Upper lobe of right lung (tissue), 1 donor: ENCODE measurements around the gene PTPRM. TPM values are rescaled to one million over a fixed set of nuclear protein-coding genes. Genes with fewer than 3 reads are reported as not detected.

Experiments
- ATAC-seq: fragments of 200-7000 bp; cut with Tn5 transposase; one replicate; pipeline ENCODE4 v1.9.1; 2020; ENCODE audit warnings: mild to moderate bottlenecking, moderate library complexity
- DNase-seq: peaks from one replicate; pipeline ENCODE4 v3.0.0-alpha.2; 2020
- H3K27ac ChIP-seq: fragments of 200-600 bp; one replicate; pipeline ENCODE4 v1.8.0; 2022
- H3K27me3 ChIP-seq: fragments of 200-600 bp; one replicate; pipeline ENCODE4 v1.8.0; 2022; ENCODE audit warnings: mild to moderate bottlenecking
- H3K36me3 ChIP-seq: fragments of 200-600 bp; one replicate; pipeline ENCODE4 v1.8.0; 2022
- H3K4me1 ChIP-seq: fragments of 200-600 bp; one replicate; pipeline ENCODE4 v1.8.0; 2022
- H3K4me3 ChIP-seq: fragments of 200-600 bp; one replicate; pipeline ENCODE4 v1.8.0; 2022; ENCODE audit warnings: mild to moderate bottlenecking
- H3K9me3 ChIP-seq: fragments of 200-600 bp; one replicate; pipeline ENCODE4 v1.8.0; 2022
- intact Hi-C: fragments of 100-400 bp; cut with DNase I; formaldehyde crosslinking; loops from one replicate; pipeline ENCODE4 v1.11.0; 2022
- total RNA-seq: library from RNA; stranded (reverse); fragmentation: NEBNext Ultra II Directional; extraction: Animal tissue kit (Norgen Biotek cat#: 25700); gene quantifications from one replicate; pipeline ENCODE4 v1.2.1, GENCODE V29; 2021
- TF ChIP-seq, protein P1 (sequence below): fragments of 200-600 bp; IDR thresholded peaks from one replicate; pipeline ENCODE4 v1.8.0; 2022; ENCODE audit warnings: antibody characterized with exemption
- donor health status: DM: no; HTN: yes; CAD: no; lungs with severe emphysema.

PTPRM gene
- total RNA-seq, 1 donor from 2014 or later = 99.3 TPM

GRCh38 chr18:7524786-7525185 is 42.3 kb upstream of the PTPRM start:
- TF ChIP-seq, protein P1, sequence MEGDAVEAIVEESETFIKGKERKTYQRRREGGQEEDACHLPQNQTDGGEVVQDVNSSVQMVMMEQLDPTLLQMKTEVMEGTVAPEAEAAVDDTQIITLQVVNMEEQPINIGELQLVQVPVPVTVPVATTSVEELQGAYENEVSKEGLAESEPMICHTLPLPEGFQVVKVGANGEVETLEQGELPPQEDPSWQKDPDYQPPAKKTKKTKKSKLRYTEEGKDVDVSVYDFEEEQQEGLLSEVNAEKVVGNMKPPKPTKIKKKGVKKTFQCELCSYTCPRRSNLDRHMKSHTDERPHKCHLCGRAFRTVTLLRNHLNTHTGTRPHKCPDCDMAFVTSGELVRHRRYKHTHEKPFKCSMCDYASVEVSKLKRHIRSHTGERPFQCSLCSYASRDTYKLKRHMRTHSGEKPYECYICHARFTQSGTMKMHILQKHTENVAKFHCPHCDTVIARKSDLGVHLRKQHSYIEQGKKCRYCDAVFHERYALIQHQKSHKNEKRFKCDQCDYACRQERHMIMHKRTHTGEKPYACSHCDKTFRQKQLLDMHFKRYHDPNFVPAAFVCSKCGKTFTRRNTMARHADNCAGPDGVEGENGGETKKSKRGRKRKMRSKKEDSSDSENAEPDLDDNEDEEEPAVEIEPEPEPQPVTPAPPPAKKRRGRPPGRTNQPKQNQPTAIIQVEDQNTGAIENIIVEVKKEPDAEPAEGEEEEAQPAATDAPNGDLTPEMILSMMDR = no peak
- peak; percentile 53 for ATAC-seq
- peak overlapping the region; percentile 12 for H3K27ac ChIP-seq

GRCh38 chr18:7532942-7533341 is 34.2 kb upstream of the PTPRM start:
- Histone ChIP-seq H3K27ac (no peak overlapping the region), H3K36me3 (no peaks in the 10 kb centered on the region), H3K27me3 (no peaks in the 10 kb centered on the region), H3K4me1 (no peaks in the 10 kb centered on the region), H3K9me3 (peaks cover 15% of the 10 kb centered on the region), H3K4me3 (no peak overlapping the region)
- intact Hi-C loops = no loop called here
- no peak for DNase-seq
- no peak for ATAC-seq
- TF ChIP-seq, protein P1 = no peak

More at GRCh38 chr18:7524786-7525185, 42.3 kb upstream of the PTPRM start:
- no peak for DNase-seq
- no peaks in the 10 kb centered on the region for H3K4me1 ChIP-seq
- no peaks in the 10 kb centered on the region for H3K36me3 ChIP-seq
- intact Hi-C loops = no loop called here
- no peak overlapping the region for H3K4me3 ChIP-seq
- no peaks in the 10 kb centered on the region for H3K9me3 ChIP-seq
- H3K27me3 ChIP-seq = no peaks in the 10 kb centered on the region

DNA sequence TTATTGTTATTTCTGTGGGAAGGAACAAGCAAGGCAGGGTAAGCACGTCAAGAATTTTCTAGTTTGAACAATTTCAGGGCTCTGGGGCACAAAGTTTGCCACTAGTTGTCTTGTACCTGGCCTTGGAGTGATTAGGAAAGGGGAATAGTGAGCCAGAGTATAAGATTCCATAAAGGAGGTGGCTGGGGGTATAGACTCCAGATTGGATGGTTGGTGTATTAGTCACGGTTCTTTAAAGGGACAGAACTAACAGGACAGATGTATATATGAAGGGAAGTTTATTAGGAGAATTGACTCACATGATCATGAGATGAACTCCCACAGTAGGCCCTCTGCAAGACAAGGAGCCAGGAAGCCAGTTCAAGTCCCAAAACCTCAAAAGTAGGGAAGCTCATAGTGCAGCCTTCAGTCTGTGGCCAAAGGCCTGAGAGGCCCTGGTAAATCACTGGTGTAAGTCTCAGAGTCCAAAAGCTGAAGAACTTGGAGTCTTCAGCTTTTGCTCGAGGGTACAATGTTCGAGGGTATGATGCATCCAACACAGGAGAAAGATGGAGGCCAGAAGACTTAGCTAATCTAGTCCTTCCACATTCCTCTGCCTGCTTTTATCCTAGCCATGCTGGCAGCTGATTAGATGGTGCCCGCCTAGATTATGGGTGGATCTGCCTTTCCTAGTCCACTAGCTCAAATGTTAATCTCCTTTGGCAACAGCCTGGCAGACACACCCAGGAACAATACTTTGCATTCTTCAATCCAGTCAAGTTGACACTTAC is 31.5 kb upstream of the PTPRM start:
- TF ChIP-seq, protein P1 = no peak
- peaks cover 14% of the 10 kb centered on the region for H3K9me3 ChIP-seq
- ATAC-seq (no peak), DNase-seq (no peak)
- H3K4me1 ChIP-seq = no peaks in the 10 kb centered on the region
- no peak overlapping the region for H3K4me3 ChIP-seq
- H3K27me3 ChIP-seq = no peaks in the 10 kb centered on the region
- intact Hi-C loops = no loop called here
- H3K27ac ChIP-seq = no peak overlapping the region
- no peaks in the 10 kb centered on the region for H3K36me3 ChIP-seq

DNA sequence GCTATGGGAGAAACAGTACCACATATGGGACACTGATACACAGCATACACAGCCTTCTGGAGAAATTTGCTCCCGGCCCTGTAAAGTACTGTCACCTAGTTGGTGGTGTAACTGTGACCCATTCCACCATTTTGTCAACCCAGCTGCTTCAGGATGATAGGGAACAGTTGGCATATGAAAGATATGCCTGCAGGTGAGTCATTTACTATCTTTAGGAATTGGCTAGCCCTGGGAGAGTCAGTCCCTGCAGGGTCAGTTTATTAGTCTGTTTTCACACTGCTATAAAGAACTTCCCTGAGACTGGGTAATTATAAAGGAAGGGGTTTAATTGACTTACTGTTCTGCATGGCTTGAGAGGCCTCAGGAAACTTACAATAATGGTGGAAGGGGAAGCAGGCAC is 30.0 kb upstream of the PTPRM start:
- no peak for DNase-seq
- no peak for ATAC-seq
- H3K36me3 ChIP-seq = no peaks in the 10 kb centered on the region
- no peaks in the 10 kb centered on the region for H3K9me3 ChIP-seq
- intact Hi-C loops = no loop called here
- no peaks in the 10 kb centered on the region for H3K4me1 ChIP-seq
- no peaks in the 10 kb centered on the region for H3K27me3 ChIP-seq
- H3K4me3 ChIP-seq = no peak overlapping the region
- no peak overlapping the region for H3K27ac ChIP-seq
- TF ChIP-seq, protein P1 = no peak

DNA sequence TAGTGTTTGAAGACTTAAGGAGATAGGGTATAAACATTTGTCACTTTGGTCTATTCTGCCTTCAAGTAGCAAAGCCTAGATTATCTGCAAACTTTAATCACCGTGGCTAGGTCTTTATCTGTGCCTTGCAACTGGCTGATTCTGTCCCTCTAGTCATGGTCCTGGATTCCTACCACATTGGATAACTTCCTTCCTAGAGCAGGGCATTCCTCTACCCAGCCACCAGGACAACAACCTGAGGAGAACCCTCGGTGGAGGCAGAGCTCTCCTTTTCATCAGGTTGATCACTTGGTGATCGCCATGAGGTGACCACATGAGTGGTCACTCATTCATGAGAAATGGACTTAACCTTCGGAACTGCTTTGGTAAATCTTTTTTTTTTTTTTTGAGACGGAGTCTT is 25.3 kb upstream of the PTPRM start:
- Histone ChIP-seq H3K27me3 (no peaks in the 10 kb centered on the region), H3K27ac (no peak overlapping the region), H3K9me3 (no peaks in the 10 kb centered on the region), H3K36me3 (no peaks in the 10 kb centered on the region), H3K4me3 (no peak overlapping the region), H3K4me1 (no peaks in the 10 kb centered on the region)
- DNase-seq (no peak), ATAC-seq (no peak)
- TF ChIP-seq, protein P1 = no peak
- intact Hi-C loops = no loop called here
